HK-2 (cell line): Measurements from ENCODE around the gene DOCK6.
A peak's percentile ranks its signal among the peaks of the same experiment; 100 is the strongest.

Experiments
- DNase-seq: peaks from one replicate; pipeline ENCODE4 v3.0.0-alpha.2; 2018; ENCODE audit not compliant: unreplicated experiment

Gene DOCK6

GRCh38 chr19:11261971-11262839 lies at the start of gene DOCK6:
Gene DOCK6, minus strand, starts transcription at chr19:11262524. Its CDS starts 84 bp downstream, at chr19:11262440.
- DNase-seq = peak; percentile 22

- DNase-seq = no peak
Observed at GRCh38 chr19:11306337-11306736, 44.0 kb upstream of the DOCK6 start.

- no peak for DNase-seq
Observed at GRCh38 chr19:11304936-11305335, 42.6 kb upstream of the DOCK6 start.

- DNase-seq = no peak
Observed at GRCh38 chr19:11300811-11301120, 38.4 kb upstream of the DOCK6 start.

GRCh38 chr19:11299946-11300810 lies 37.9 kb upstream of the DOCK6 start:
- no peak for DNase-seq

- DNase-seq = no peak
Observed at GRCh38 chr19:11296264-11296663, 33.9 kb upstream of the DOCK6 start.

GRCh38 chr19:11295665-11296245 lies 33.4 kb upstream of the DOCK6 start, which contains the start of gene TSPAN16:
Gene TSPAN16, plus strand, starts transcription at chr19:11296160. Its CDS starts 138 bp downstream, at chr19:11296298.
- no peak for DNase-seq

- no peak for DNase-seq
Observed at GRCh38 chr19:11295180-11295579, 32.9 kb upstream of the DOCK6 start.

- peak; percentile 98 for DNase-seq
Observed at GRCh38 chr19:11293433-11294389, 31.4 kb upstream of the DOCK6 start.

- DNase-seq = no peak
Observed at GRCh38 chr19:11291991-11292390, 29.7 kb upstream of the DOCK6 start.

- DNase-seq = no peak
Observed at GRCh38 chr19:11291415-11291814, 29.1 kb upstream of the DOCK6 start.

GRCh38 chr19:11290256-11290655 lies 27.9 kb upstream of the DOCK6 start:
- DNase-seq = no peak

GRCh38 chr19:11288349-11288748 lies 26.0 kb upstream of the DOCK6 start:
- no peak for DNase-seq

- no peak for DNase-seq
Observed at GRCh38 chr19:11286312-11286974, 24.1 kb upstream of the DOCK6 start.

GRCh38 chr19:11284515-11284914 lies 22.2 kb upstream of the DOCK6 start:
- DNase-seq = no peak

- DNase-seq = no peak
Observed at GRCh38 chr19:11281356-11282049, 19.2 kb upstream of the DOCK6 start.

- DNase-seq = no peak
Observed at GRCh38 chr19:11279505-11280236, 17.3 kb upstream of the DOCK6 start.

- no peak for DNase-seq
Observed at GRCh38 chr19:11278670-11279069, 16.3 kb upstream of the DOCK6 start.

- no peak for DNase-seq
Observed at GRCh38 chr19:11274533-11275086, 12.3 kb upstream of the DOCK6 start.
